Inflammatory macrophage treated with lipopolysaccharide for 4 hours (primary cell): ENCODE measurements around the gene ZNF132.

Experiments
- DNase-seq: peaks from one replicate; pipeline ENCODE4 v3.0.0-alpha.2; 2020

The ZNF132 gene

DNA sequence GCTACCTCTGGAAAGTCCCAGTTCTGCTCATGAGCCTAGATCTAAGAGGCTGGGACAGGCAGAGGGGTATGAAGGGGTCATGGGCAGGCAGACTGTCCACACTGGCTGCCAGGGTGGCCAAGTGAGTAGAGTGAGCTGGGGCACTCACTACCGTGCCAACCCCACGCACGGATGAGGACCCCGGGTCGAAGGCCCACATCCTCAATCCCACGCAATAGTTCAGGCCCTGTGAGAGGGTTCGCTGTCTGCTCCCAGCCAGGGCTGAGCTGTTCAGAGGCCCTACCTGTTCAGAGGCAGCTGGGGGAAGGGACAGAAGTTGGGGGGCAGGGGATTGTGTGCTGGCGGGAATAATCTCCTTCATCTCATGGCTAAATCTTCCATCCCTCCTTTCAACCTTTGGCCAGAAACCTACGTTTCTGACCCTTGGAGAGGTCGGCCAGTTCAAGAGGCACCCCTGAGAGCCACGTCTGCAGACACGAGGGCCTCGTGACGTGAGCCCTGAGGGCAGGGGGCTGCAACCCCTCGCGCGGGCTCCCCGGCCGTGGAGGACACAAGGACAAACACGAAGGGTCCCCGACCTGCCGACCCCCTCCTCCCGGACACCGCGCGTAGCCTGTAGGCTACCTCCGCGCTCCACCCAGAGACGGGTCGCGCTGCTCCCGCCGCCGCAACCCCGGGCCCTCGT is 53.9 kb downstream of the ZNF132 start:
- DNase-seq, result no peak

- DNase-seq, result no peak
Measured at GRCh38 chr19:58385313-58385890, 54.6 kb downstream of the ZNF132 start.

DNA sequence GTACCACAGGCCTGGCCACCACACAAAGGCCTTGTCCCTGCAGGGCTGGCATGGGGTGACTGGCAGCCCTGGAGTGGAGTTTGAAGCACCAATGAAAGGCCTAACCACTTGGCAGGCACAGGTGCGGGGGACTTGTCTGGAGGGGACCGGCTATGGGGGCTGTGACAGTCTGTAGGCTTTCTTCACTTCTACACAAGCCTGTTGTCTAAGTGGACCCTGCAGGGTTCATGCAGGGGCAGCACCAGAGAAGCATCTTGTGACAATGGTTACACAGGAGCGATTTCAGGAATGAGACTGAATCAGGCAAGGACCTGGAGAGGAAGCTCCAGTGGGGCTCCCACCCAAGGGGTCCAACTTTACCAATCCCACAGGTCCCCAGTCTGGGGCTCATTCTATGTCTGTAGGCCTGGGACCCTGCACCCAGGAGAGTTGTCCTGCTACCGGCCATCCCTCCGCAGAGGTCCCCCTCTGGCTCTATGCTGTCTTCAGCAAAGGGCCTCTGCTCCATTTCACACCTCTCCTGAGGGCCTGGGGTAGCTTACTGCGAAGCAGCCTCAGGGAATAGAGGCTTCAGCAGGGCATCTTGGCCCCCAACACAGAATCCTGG is 56.9 kb downstream of the ZNF132 start:
- DNase-seq, result no peak
